ENCODE results near the gene SFPQ.

The SFPQ gene

DNA sequence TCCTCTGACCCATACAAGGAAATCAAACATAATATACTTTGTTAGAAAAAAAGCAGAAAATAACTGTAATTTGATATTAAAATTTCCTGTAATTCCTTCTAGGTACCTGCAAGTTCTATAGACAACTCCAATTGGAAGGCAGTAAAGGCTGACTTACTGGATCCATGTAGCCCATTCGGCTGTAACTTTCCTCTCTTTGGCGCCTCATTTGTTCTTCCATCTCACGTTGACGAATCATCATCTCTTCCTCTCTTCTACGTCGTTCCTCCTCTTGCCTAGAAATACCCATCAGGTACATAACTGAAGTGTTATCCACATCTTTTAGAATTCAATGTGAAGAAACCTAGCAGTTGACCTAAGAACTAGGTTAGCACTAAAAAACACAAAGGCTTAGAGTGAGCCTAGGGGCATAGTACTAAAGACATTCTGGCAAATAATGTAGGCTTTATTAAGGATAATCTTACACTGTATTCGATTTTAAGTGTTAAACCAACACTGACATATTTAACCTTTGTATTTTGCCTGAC lies 5.1 kb downstream of the SFPQ start:
- DNase-seq (ENCODE audit: extremely low read depth, low read depth) = no peak
- TF ChIP-seq, protein P1, sequence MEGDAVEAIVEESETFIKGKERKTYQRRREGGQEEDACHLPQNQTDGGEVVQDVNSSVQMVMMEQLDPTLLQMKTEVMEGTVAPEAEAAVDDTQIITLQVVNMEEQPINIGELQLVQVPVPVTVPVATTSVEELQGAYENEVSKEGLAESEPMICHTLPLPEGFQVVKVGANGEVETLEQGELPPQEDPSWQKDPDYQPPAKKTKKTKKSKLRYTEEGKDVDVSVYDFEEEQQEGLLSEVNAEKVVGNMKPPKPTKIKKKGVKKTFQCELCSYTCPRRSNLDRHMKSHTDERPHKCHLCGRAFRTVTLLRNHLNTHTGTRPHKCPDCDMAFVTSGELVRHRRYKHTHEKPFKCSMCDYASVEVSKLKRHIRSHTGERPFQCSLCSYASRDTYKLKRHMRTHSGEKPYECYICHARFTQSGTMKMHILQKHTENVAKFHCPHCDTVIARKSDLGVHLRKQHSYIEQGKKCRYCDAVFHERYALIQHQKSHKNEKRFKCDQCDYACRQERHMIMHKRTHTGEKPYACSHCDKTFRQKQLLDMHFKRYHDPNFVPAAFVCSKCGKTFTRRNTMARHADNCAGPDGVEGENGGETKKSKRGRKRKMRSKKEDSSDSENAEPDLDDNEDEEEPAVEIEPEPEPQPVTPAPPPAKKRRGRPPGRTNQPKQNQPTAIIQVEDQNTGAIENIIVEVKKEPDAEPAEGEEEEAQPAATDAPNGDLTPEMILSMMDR (IDR thresholded peaks at IDR 0.05; ENCODE audit: low read depth, low read length, missing control alignments) = no peak
- 0 out of 2 replicates have a peak overlapping the region, but pooled peaks have one; percentile 94 for H3K4me3 ChIP-seq (replicated peaks; ENCODE audit: low read depth, low read length)

DNA sequence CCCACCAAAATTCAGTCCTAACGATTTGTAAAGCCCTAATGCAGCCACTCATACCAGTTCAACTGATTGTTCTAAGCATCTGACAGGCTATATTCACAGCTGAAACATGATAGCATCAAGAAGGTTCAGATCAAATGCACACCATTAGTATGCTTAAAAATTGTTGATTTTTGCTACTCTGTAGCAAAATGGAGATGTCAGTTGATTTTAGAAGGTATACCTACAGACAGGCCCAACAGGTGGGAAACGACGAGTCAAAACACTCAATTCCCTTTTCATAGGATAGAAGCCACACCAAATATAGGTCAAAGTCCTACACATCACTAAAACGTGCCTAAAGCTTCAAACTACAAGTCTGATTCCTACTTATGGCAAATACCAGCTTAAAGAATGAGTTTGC lies 6.7 kb downstream of the SFPQ start:
- peak overlapping the region; percentile 10 for H3K4me3 ChIP-seq (replicated peaks; ENCODE audit: low read depth, low read length)
- TF ChIP-seq, protein P1 (IDR thresholded peaks at IDR 0.05; ENCODE audit: low read depth, low read length, missing control alignments) = no peak
- DNase-seq (ENCODE audit: extremely low read depth, low read depth) = no peak

DNA sequence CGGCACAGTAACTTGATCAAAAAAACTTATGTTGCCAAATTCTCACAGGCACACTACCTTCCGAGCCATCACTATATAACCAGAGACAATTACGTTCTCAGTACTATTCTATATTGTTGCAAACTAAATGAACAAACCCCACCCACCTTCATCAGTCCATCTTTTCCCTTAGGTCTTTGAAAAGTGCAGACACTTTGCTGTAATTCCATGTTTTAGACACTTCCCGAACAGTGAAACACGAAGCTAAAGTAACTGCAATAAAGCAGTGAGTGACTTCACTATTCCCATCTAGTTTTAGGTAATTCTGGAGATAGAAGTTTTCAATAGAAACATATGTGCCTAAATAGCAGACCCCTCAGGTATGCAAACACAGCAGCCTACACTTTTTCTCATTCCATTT lies 7.7 kb downstream of the SFPQ start:
- TF ChIP-seq, protein P1 (IDR thresholded peaks at IDR 0.05; ENCODE audit: low read depth, low read length, missing control alignments) = no peak
- no peak overlapping the region; the same call in 1 of the 2 replicates for H3K4me3 ChIP-seq (replicated peaks; ENCODE audit: low read depth, low read length)
- DNase-seq (ENCODE audit: extremely low read depth, low read depth) = no peak

DNA sequence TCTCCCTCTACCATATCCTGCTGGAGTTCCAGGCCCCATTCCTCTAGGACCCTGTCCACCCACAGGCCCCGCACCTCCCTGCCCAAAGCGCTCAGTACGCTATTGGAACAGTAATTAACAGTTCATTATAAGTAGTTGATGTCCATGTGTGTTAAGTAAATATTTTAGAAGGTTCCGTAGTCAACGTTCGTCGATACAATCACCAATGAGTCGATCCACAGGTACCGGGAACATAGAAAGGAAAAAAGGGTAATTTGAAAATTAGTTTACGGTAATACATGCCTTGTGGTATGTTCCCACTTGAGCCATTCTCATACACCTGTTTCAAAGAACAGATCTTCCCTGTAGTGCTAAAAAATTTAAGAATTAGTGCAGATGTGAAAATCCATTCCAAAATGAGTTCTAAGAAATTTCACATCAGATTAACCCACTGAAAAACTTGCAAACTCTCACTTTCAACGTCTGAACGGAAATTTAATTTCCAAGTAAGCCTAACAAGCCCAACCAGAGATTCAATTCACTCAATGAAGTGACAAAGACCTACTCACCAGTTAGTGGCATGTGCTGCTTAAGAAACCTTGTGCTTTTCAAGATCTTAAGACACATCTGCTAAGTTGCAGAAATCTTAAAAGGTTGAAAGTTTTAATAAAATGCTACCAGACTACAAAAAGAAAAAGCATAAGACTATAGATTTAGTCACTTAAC lies 8.3 kb downstream of the SFPQ start:
- no peak for DNase-seq (ENCODE audit: extremely low read depth, low read depth)
- TF ChIP-seq, protein P1 (IDR thresholded peaks at IDR 0.05; ENCODE audit: low read depth, low read length, missing control alignments) = no peak
- H3K4me3 ChIP-seq (replicated peaks; ENCODE audit: low read depth, low read length) = no peak overlapping the region

DNA sequence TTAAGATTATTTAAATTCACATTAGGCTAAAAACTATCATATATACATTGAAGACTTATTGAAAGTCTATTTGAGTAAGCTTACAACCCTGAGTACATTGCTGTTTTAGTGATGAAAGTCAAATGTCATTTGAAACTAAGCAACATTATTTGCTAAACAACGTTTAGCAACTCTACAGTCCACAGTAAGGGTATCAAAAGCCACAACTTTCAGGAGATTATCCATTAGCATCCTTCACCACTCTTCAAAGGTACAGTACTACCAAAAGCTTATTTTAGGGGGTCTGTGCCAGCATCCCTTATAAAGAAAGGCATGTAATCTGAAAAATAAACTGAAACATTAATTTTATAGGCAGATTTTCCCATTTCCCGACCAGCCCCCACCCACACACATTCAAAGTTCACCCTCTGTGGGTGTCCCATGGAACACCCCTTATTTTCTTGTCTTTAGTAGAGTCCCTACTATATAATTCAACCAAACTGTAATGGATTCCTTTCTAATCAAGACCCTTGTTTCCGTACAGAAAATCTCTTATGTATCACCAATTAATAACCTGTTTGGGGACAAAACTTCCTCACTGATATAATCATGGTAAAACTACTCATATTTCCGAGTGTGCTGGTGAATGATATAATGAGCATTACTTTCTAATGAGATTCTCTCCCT lies 11.0 kb downstream of the SFPQ start:
- TF ChIP-seq, protein P1 (IDR thresholded peaks at IDR 0.05; ENCODE audit: low read depth, low read length, missing control alignments) = no peak
- no peak for DNase-seq (ENCODE audit: extremely low read depth, low read depth)
- H3K4me3 ChIP-seq (replicated peaks; ENCODE audit: low read depth, low read length) = no peak overlapping the region

DNA sequence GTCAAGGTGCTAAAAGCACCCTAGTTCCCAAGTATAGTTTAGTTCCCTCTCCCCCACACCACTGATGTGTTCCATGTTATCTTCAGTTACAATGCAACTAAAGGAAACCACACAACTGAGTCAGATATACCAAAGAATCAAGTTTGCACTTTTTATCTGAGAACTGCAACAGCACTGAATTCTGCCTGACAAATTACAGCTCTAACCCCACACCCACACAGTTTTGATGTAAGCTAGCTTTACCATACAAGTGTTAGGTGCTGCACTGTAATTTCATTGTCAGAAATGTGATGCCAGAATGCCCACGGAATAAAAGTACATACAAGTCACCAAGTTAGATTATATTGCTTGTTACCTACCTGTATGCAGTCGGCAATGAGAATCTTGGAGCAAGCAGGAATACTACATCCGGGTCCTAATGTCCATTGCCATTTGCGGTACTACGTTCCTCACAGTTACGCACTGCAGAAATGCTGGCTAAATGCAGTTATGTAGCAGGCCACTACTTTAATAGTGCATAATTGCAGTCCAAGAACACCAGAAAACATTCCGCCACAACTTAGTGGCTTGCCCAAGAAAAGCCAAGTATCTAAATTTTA lies 12.1 kb downstream of the SFPQ start:
- TF ChIP-seq, protein P1 (IDR thresholded peaks at IDR 0.05; ENCODE audit: low read depth, low read length, missing control alignments) = no peak
- no peak for DNase-seq (ENCODE audit: extremely low read depth, low read depth)

More for the DNA sequence above, 12.1 kb downstream of the SFPQ start:
- no peak overlapping the region for H3K4me3 ChIP-seq (replicated peaks; ENCODE audit: low read depth, low read length)
